Ovary (tissue), 3 donors: Measurements from ENCODE around the gene TXNDC11.

Experiments
- CTCF ChIP-seq, 3 donors: fragments of 450-650 bp in 2 of 3; fragments of 200-600 bp in 1 of 3; IDR thresholded peaks; one replicate each; pipeline versions ENCODE4 v1.5.1 to v1.8.0; 2016 to 2022; ENCODE audit warnings: antibody characterized with exemption in 3 of 3, mild to moderate bottlenecking in 1 of 3
- EP300 ChIP-seq: sonication (generic); formaldehyde crosslinking; IDR thresholded peaks from one replicate; pipeline ENCODE4 v1.6.1; 2017; ENCODE audit warnings: antibody characterized with exemption
- POLR2A ChIP-seq: fragments of 450-650 bp; IDR thresholded peaks from one replicate; pipeline ENCODE4 v1.6.1; 2017; ENCODE audit warnings: antibody characterized with exemption, mild to moderate bottlenecking, moderate library complexity
- donor health status: DM: no; HTN: no; CAD: no.

- no peak for TF ChIP-seq EP300
- no peak for TF ChIP-seq POLR2A
- no peak for TF ChIP-seq CTCF (IDR thresholded peaks at IDR 0.05)
These were observed 12.5 kb upstream of the TXNDC11 start for GRCh38 chr16:11755022-11755760.
